OCI-LY1 (cell line): ENCODE measurements around the gene CCDC192.

Experiments
- H2AFZ ChIP-seq: fragments of 200-600 bp; sonication (generic), shearing (Covaris generic); 2 replicates; pipeline ENCODE4 v1.6.0; 2014; ENCODE audit warnings: antibody characterized with exemption, mild to moderate bottlenecking, low read length
- H3F3A ChIP-seq: fragments of 200-600 bp; sonication (generic), shearing (Covaris generic); 2 replicates; pipeline ENCODE4 v1.6.0; 2014; ENCODE audit warnings: mild to moderate bottlenecking, antibody characterized with exemption, low read length, moderate library complexity; ENCODE audit not compliant: insufficient read depth
- H3K27ac ChIP-seq: fragments of 200-600 bp; sonication (generic); 2 replicates; pipeline ENCODE4 v1.5.1; 2014; ENCODE audit warnings: low read length, mixed run types, mild to moderate bottlenecking, low read depth; ENCODE audit not compliant: poor library complexity, severe bottlenecking
- H3K27me3 ChIP-seq: fragments of 200-600 bp; sonication (generic); 2 replicates; pipeline ENCODE4 v1.6.0; 2014; ENCODE audit warnings: antibody characterized with exemption, mild to moderate bottlenecking, low read length, moderate library complexity; ENCODE audit not compliant: insufficient read depth
- H3K36me3 ChIP-seq: fragments of 200-600 bp; sonication (generic); 2 replicates; pipeline ENCODE4 v1.6.1; 2014; ENCODE audit warnings: mild to moderate bottlenecking, antibody characterized with exemption, low read length, moderate library complexity, mixed read lengths; ENCODE audit not compliant: insufficient read depth
- H3K4me1 ChIP-seq: fragments of 200-600 bp; sonication (generic); 2 replicates; pipeline ENCODE4 v1.5.1; 2014; ENCODE audit warnings: mild to moderate bottlenecking, low read length, moderate library complexity; ENCODE audit not compliant: insufficient read depth, severe bottlenecking
- H3K4me2 ChIP-seq: fragments of 200-600 bp; sonication (generic), shearing (Covaris generic); 2 replicates; pipeline ENCODE4 v1.6.1; 2014; ENCODE audit warnings: low read length
- H3K4me3 ChIP-seq: fragments of 200-600 bp; sonication (generic); 2 replicates; pipeline ENCODE4 v1.5.1; 2014; ENCODE audit warnings: low read length, low read depth, mild to moderate bottlenecking, mixed read lengths; ENCODE audit not compliant: poor library complexity, severe bottlenecking
- H3K79me2 ChIP-seq: fragments of 200-600 bp; shearing (Covaris generic); 2 replicates; pipeline ENCODE4 v1.6.1; 2016; ENCODE audit warnings: mixed run types, low read length, mixed read lengths; ENCODE audit not compliant: insufficient read depth
- H3K9ac ChIP-seq: fragments of 200-600 bp; sonication (generic), shearing (Covaris generic); 2 replicates; pipeline ENCODE4 v1.6.1; 2014; ENCODE audit warnings: mild to moderate bottlenecking, low read length, mixed read lengths
- H3K9me2 ChIP-seq: fragments of 200-600 bp; sonication (generic), shearing (Covaris generic); 2 replicates; pipeline ENCODE4 v1.6.1; 2014; ENCODE audit warnings: low read depth, mild to moderate bottlenecking, low read length, mixed read lengths
- H3K9me3 ChIP-seq: fragments of 200-600 bp; shearing (Covaris generic); 2 replicates; pipeline ENCODE4 v1.6.1; 2014; ENCODE audit warnings: low read length, mixed read lengths
- H4K20me1 ChIP-seq: fragments of 200-600 bp; sonication (generic), shearing (Covaris generic); 2 replicates; pipeline ENCODE4 v1.6.0; 2016; ENCODE audit warnings: mild to moderate bottlenecking, low read length; ENCODE audit not compliant: insufficient read depth
- CTCF ChIP-seq: fragments of 200-600 bp; sonication (generic), shearing (Covaris generic); IDR thresholded peaks from 2 replicates; pipeline ENCODE4 v1.5.1; 2017; ENCODE audit warnings: mild to moderate bottlenecking, antibody characterized with exemption, low read length, moderate library complexity, mixed read lengths
- EZH2 ChIP-seq: fragments of 200-600 bp; sonication (generic), shearing (Covaris generic); IDR thresholded peaks from 2 replicates; pipeline ENCODE4 v1.8.0; 2017; ENCODE audit warnings: borderline replicate concordance, mixed run types, mild to moderate bottlenecking, antibody characterized with exemption, low read length, moderate library complexity, mixed read lengths

The CCDC192 gene

DNA sequence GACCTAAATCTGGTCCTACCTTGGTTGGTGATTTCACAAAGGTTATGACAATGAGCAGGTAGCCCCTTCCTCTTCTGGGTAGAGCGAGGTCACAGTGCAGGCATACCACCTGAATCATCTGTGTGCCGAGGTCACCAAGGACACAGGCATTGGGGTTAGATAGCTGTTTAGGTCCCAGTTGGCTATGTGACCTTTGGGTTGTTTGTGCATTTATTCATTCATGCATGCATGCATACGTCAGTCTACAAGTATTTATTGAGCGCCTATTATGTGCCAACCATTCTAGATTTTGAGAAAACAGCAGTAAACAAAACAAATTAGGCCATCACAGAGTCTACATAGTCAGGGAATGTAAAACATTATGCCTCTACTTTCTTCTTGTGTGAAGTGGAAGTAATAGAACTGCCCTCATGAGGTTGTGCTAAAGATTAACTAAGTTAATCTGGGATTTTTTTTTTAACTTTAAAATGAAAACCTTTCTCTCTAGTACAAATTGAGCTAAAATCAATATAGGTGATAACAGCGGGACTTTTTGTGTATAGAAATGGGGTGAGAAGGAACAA lies 275.6 kb downstream of the CCDC192 start:
- H3K4me2 ChIP-seq: no peak overlapping the region
- no peaks in the 10 kb centered on the region for H4K20me1 ChIP-seq
- no peaks in the 10 kb centered on the region for H3K79me2 ChIP-seq
- no peak overlapping the region for H3K27ac ChIP-seq
- peaks cover 6% of the 10 kb centered on the region; the same call in 1 of the 2 replicates for H3K36me3 ChIP-seq
- no peaks in the 10 kb centered on the region for H3K9me2 ChIP-seq
- no peaks in the 10 kb centered on the region for H3K9me3 ChIP-seq
- H3K27me3 ChIP-seq: no peaks in the 10 kb centered on the region
- peaks cover 8% of the 10 kb centered on the region for H3K4me1 ChIP-seq
- H2AFZ ChIP-seq: no peak overlapping the region
- TF ChIP-seq EZH2 (no peak), CTCF (no peak)
- H3K9ac ChIP-seq: no peak overlapping the region
- H3K4me3 ChIP-seq: no peak overlapping the region
- H3F3A ChIP-seq: no peaks in the 10 kb centered on the region

DNA sequence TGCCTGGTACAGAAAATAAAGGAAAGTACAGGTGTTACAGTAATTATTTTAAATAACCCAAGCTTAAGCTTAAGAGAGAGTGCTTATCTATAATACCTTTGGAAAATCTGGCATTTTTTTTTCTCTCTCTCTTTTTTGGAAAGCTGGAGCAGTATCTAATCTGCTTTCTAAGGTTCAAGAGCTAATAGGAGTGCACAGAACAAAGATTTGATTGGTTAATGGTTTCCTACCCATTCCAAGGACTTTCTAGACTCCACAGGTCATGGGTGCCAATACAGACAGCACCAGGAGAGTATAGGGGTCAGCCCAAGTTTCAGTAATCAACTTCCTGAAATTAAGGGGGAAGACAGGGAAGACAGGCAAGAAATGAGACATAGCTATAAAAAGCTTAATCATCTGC lies 276.3 kb downstream of the CCDC192 start:
- Histone ChIP-seq H3K36me3 (peaks cover 6% of the 10 kb centered on the region; the same call in 1 of the 2 replicates), H3K9me3 (no peaks in the 10 kb centered on the region), H3K9me2 (no peaks in the 10 kb centered on the region), H3F3A (no peaks in the 10 kb centered on the region), H2AFZ (no peak overlapping the region), H3K4me3 (no peak overlapping the region), H3K4me1 (peaks cover 8% of the 10 kb centered on the region), H3K4me2 (no peak overlapping the region), H3K79me2 (no peaks in the 10 kb centered on the region), H3K9ac (no peak overlapping the region), H3K27ac (no peak overlapping the region), H3K27me3 (no peaks in the 10 kb centered on the region), H4K20me1 (no peaks in the 10 kb centered on the region)
- TF ChIP-seq EZH2: no peak
- no peak for TF ChIP-seq CTCF

GRCh38 chr5:127980843-127981242 lies 277.7 kb downstream of the CCDC192 start:
- H3K4me2 ChIP-seq: no peak overlapping the region
- no peak for TF ChIP-seq CTCF
- TF ChIP-seq EZH2: no peak
- H3K9ac ChIP-seq: no peak overlapping the region
- no peak overlapping the region for H3K27ac ChIP-seq
- no peak overlapping the region for H3K4me3 ChIP-seq
- no peaks in the 10 kb centered on the region for H3K9me3 ChIP-seq
- H3K9me2 ChIP-seq: no peaks in the 10 kb centered on the region
- H4K20me1 ChIP-seq: no peaks in the 10 kb centered on the region
- H3F3A ChIP-seq: no peaks in the 10 kb centered on the region
- no peak overlapping the region for H2AFZ ChIP-seq
- peaks cover 8% of the 10 kb centered on the region for H3K4me1 ChIP-seq
- H3K79me2 ChIP-seq: no peaks in the 10 kb centered on the region
- H3K27me3 ChIP-seq: no peaks in the 10 kb centered on the region
- H3K36me3 ChIP-seq: peaks cover 6% of the 10 kb centered on the region; the same call in 1 of the 2 replicates
